MCF 10A (cell line): ENCODE data around the gene SLC22A23. TPM values are rescaled to one million over a fixed set of nuclear protein-coding genes. Genes with fewer than 3 reads are reported as not detected.

Source experiments
- BruUV-seq: library from RNA; stranded (reverse); fragments of 400-500 nt; replicated peaks from 2 replicates; lab custom pipeline; 2021; lab: Mats Ljungman, UMichigan
- CTCF ChIA-PET: fragments of 300-600 bp; sonication (Branson Sonifier 250); formaldehyde crosslinking; extraction: SDS; loops from one replicate; lab custom pipeline; 2021; ENCODE audit warnings: antibody characterized with exemption, inconsistent platforms; lab: Yijun Ruan, JAX
- POLR2A ChIA-PET: fragments of 300-600, 350-650 bp; sonication (Branson Sonifier 250); formaldehyde crosslinking; extraction: SDS; loops from one replicate; lab custom pipeline; 2020; ENCODE audit warnings: antibody characterized with exemption, inconsistent platforms; lab: Yijun Ruan, JAX
- DNase-seq: peaks from one replicate; pipeline ENCODE4 v3.0.0-alpha.2; 2018; ENCODE audit not compliant: unreplicated experiment
- H3K27ac Mint-ChIP-seq: one replicate; pipeline ENCODE4 v1.8.0; 2022; ENCODE audit warnings: mild to moderate bottlenecking, low read depth, mixed read lengths; ENCODE audit not compliant: unreplicated experiment
- H3K27me3 Mint-ChIP-seq: one replicate; pipeline ENCODE4 v1.8.0; 2022; ENCODE audit warnings: mixed read lengths; ENCODE audit not compliant: insufficient read depth, unreplicated experiment
- H3K36me3 Mint-ChIP-seq: one replicate; pipeline ENCODE4 v1.8.0; 2022; ENCODE audit warnings: mild to moderate bottlenecking, moderate library complexity, mixed read lengths; ENCODE audit not compliant: insufficient read depth, unreplicated experiment
- H3K4me1 Mint-ChIP-seq: one replicate; pipeline ENCODE4 v1.8.0; 2022; ENCODE audit warnings: mixed read lengths; ENCODE audit not compliant: insufficient read depth, unreplicated experiment
- H3K4me3 Mint-ChIP-seq: one replicate; pipeline ENCODE4 v1.8.0; 2022; ENCODE audit warnings: mild to moderate bottlenecking, moderate library complexity, mixed read lengths; ENCODE audit not compliant: unreplicated experiment
- H3K9me3 Mint-ChIP-seq: one replicate; pipeline ENCODE4 v1.8.0; 2022; ENCODE audit warnings: mixed read lengths; ENCODE audit not compliant: unreplicated experiment
- intact Hi-C: fragments of 100-400 bp; cut with micrococcal nuclease; formaldehyde crosslinking; loops from 2 replicates; pipeline ENCODE4 v1.14.1; 2022
- total RNA-seq: library from RNA; stranded (reverse); gene quantifications from 2 replicates; pipeline ENCODE4 v1.2.3, GENCODE V29; 2022
- TF ChIP-seq, protein P1 (sequence below): fragments of 200-600 bp; IDR thresholded peaks from one replicate; pipeline ENCODE4 v1.8.0; 2022; ENCODE audit warnings: antibody characterized with exemption, mild to moderate bottlenecking; ENCODE audit not compliant: unreplicated experiment

Gene SLC22A23
- total RNA-seq, 1 experiment from 2014 or later: 11.9 TPM

DNA sequence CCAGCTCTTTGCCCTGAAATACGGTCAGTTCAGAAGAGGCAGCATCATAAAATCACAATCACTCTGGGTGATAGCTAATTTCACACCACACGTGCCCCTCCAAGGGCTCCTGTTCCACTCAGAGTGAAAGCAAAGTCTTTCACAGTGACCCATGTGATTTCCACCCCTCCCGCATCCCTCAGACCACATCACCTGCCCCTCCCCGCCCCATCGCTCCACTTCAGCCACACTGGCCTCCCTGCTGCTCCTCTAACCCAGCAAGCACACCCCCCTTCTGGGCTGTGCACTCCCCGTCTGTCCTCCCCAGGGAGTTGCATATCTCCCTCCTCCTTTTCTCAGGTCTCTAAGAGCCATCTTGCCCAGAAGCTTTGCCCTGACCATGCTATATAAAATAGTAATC, 123.6 kb downstream of the SLC22A23 start:
- H3K4me3 Mint-ChIP-seq: no peak overlapping the region

GRCh38 chr6:3331971-3332370, 124.9 kb downstream of the SLC22A23 start:
- H3K4me3 Mint-ChIP-seq: no peak overlapping the region
- POLR2A ChIA-PET: interaction anchor here (1.6 kb wide), 1 partner anchor 9 kb away, joined by 4 read pairs; no protein-coding TSS in a partner anchor
- no peaks in the 10 kb centered on the region for H3K9me3 Mint-ChIP-seq
- TF ChIP-seq, protein P1, sequence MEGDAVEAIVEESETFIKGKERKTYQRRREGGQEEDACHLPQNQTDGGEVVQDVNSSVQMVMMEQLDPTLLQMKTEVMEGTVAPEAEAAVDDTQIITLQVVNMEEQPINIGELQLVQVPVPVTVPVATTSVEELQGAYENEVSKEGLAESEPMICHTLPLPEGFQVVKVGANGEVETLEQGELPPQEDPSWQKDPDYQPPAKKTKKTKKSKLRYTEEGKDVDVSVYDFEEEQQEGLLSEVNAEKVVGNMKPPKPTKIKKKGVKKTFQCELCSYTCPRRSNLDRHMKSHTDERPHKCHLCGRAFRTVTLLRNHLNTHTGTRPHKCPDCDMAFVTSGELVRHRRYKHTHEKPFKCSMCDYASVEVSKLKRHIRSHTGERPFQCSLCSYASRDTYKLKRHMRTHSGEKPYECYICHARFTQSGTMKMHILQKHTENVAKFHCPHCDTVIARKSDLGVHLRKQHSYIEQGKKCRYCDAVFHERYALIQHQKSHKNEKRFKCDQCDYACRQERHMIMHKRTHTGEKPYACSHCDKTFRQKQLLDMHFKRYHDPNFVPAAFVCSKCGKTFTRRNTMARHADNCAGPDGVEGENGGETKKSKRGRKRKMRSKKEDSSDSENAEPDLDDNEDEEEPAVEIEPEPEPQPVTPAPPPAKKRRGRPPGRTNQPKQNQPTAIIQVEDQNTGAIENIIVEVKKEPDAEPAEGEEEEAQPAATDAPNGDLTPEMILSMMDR: no peak
- intact Hi-C loops: no loop called here
- no peak overlapping the region for H3K27ac Mint-ChIP-seq
- no TSS peak for BruUV-seq
- H3K4me1 Mint-ChIP-seq: no peaks in the 10 kb centered on the region
- CTCF ChIA-PET: no interaction called here
- H3K36me3 Mint-ChIP-seq: peaks cover 6% of the 10 kb centered on the region
- no peaks in the 10 kb centered on the region for H3K27me3 Mint-ChIP-seq
- no peak for DNase-seq

More for the DNA sequence above, 123.6 kb downstream of the SLC22A23 start:
- H3K4me1 Mint-ChIP-seq: peaks cover 10% of the 10 kb centered on the region
- H3K27me3 Mint-ChIP-seq: no peaks in the 10 kb centered on the region
- ChIA-PET POLR2A (interaction anchor here (0.7 kb wide), 1 partner anchor 23 kb away, joined by 3 read pairs; no protein-coding TSS in a partner anchor), CTCF (no interaction called here)
- H3K36me3 Mint-ChIP-seq: peaks cover 6% of the 10 kb centered on the region
- intact Hi-C loops: no loop called here
- no peaks in the 10 kb centered on the region for H3K9me3 Mint-ChIP-seq
- TF ChIP-seq, protein P1: no peak
- no peak overlapping the region for H3K27ac Mint-ChIP-seq
- DNase-seq: no peak
- no TSS peak for BruUV-seq

GRCh38 chr6:3331494-3331893, 125.4 kb downstream of the SLC22A23 start:
- Mint-ChIP-seq H3K4me3 (no peak overlapping the region), H3K36me3 (peaks cover 6% of the 10 kb centered on the region), H3K27me3 (no peaks in the 10 kb centered on the region), H3K4me1 (no peaks in the 10 kb centered on the region), H3K9me3 (no peaks in the 10 kb centered on the region), H3K27ac (no peak overlapping the region)
- CTCF ChIA-PET: no interaction called here
- POLR2A ChIA-PET: interaction anchor here (1.6 kb wide), 1 partner anchor 9 kb away, joined by 4 read pairs; no protein-coding TSS in a partner anchor
- TF ChIP-seq, protein P1: no peak
- intact Hi-C loops: no loop called here
- BruUV-seq: no TSS peak
- DNase-seq: no peak

GRCh38 chr6:3330199-3330598, 126.7 kb downstream of the SLC22A23 start:
- no TSS peak for BruUV-seq
- intact Hi-C loops: no loop called here
- TF ChIP-seq, protein P1: peak; percentile 7
- H3K27me3 Mint-ChIP-seq: no peaks in the 10 kb centered on the region
- H3K36me3 Mint-ChIP-seq: peaks cover 6% of the 10 kb centered on the region
- H3K4me3 Mint-ChIP-seq: no peak overlapping the region
- no peak for DNase-seq
- CTCF ChIA-PET: interaction anchor here (0.6 kb wide), 1 partner anchor 12 kb away, joined by 3 read pairs; no protein-coding TSS in a partner anchor
- no peak overlapping the region for H3K27ac Mint-ChIP-seq
- POLR2A ChIA-PET: no interaction called here
- H3K9me3 Mint-ChIP-seq: no peaks in the 10 kb centered on the region
- H3K4me1 Mint-ChIP-seq: peaks cover 1% of the 10 kb centered on the region
